Dedifferentiated amniotic fluid mesenchymal stem cell (primary cell): ENCODE data around the gene CRIP3.
"Not testable (repeated sequence)": the region's sequence is repeated elsewhere in the genome, so short reads cannot be mapped to it uniquely, and the experiment has no call there.

Source experiments
- DNase-seq: peaks from one replicate; pipeline ENCODE4 v3.0.0-alpha.2; 2016; ENCODE audit errors: extremely low spot score

CRIP3 gene

GRCh38 chr6:43306086-43306485 lies 2.5 kb downstream of the CRIP3 start:
- DNase-seq, result no peak

GRCh38 chr6:43304882-43305281 lies 3.7 kb downstream of the CRIP3 start:
- no peak for DNase-seq

GRCh38 chr6:43304361-43304760 lies 4.3 kb downstream of the CRIP3 start:
- DNase-seq, result no peak

- DNase-seq, result no peak
These were observed 4.8 kb downstream of the CRIP3 start for GRCh38 chr6:43303751-43304331.

- DNase-seq, result not testable (repeated sequence)
These were observed 5.6 kb downstream of the CRIP3 start for GRCh38 chr6:43303006-43303405.

- no peak for DNase-seq
These were observed 6.5 kb downstream of the CRIP3 start for GRCh38 chr6:43302126-43302525.

- DNase-seq, result no peak
These were observed 7.3 kb downstream of the CRIP3 start for GRCh38 chr6:43301081-43301870.

GRCh38 chr6:43299338-43300293 lies 9.0 kb downstream of the CRIP3 start:
- DNase-seq, result no peak

GRCh38 chr6:43298565-43299337 lies 9.9 kb downstream of the CRIP3 start:
- no peak for DNase-seq

- no peak for DNase-seq
These were observed 10.7 kb downstream of the CRIP3 start, which contains the start of gene SLC22A7 for GRCh38 chr6:43297644-43298564. Gene SLC22A7 (plus strand): TSS chr6:43298260. CDS start chr6:43298359, 99 bp downstream.

- DNase-seq, result no peak
These were observed 11.7 kb downstream of the CRIP3 start for GRCh38 chr6:43296780-43297497.

- no peak for DNase-seq
These were observed 13.2 kb downstream of the CRIP3 start for GRCh38 chr6:43295456-43295855.

- DNase-seq, result no peak
These were observed 14.1 kb downstream of the CRIP3 start for GRCh38 chr6:43294536-43294935.

GRCh38 chr6:43293698-43294097 lies 14.9 kb downstream of the CRIP3 start:
- DNase-seq, result no peak

GRCh38 chr6:43292763-43293318 lies 15.8 kb downstream of the CRIP3 start:
- DNase-seq, result no peak

- no peak for DNase-seq
These were observed 16.3 kb downstream of the CRIP3 start for GRCh38 chr6:43292341-43292740.

GRCh38 chr6:43291708-43292107 lies 16.9 kb downstream of the CRIP3 start:
- DNase-seq, result no peak

- no peak for DNase-seq
These were observed 17.7 kb downstream of the CRIP3 start for GRCh38 chr6:43290905-43291355.

GRCh38 chr6:43290339-43290904 lies 18.2 kb downstream of the CRIP3 start:
- no peak for DNase-seq
